Measurements from ENCODE around the gene MKX.

MKX gene

DNA sequence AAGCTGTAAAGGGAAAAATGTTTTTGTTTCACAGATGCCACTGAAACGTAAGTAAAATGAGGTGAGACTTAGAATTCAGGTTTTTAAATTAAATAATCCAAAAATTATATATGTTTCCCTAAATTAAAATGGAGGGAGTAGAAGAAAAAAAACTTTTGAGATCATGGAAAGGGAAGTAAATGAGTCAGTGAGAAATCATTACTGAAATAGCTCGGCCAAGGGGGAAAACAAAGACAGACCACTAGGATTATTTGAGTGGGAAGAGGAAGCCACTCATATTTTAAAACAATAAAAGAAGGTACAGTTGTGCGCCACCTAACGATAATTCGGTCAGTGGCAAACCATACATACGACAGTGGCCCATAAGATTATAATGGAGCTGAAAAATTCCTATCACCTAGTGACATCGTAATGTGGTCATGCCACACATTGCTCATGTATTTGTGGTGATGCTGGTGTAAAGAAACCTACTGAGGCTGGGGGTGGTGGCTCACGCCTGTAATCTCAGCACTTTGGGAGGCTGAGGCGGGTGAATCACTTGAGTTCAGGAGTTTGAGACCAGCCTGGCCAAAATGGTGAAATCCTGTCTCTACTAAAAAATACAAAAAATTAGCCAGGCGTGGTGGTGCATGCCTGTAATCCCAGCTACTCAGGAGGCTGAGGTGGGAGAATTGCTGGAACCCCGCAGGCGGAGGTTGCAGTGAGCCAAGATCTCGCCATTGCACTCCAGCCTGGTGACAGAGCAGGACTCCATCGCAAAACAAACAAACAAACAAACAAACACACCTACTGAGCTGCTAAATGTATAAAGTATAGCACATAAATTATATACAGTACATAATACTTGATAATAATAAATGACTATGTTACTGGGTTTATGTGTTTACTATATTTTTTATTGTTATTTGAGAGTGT is 64.7 kb downstream of the MKX start:
- Histone ChIP-seq H3K9ac (ENCODE audit: insufficient read length, low read depth) (no peak overlapping the region), H3K36me3 (ENCODE audit: insufficient read depth, insufficient read length, low read length) (no peaks in the 10 kb centered on the region), H3K4me1 (ENCODE audit: insufficient read depth, insufficient read length) (no peaks in the 10 kb centered on the region), H3K4me3 (ENCODE audit: insufficient read length, low read depth) (no peak overlapping the region), H3K27me3 (ENCODE audit: insufficient read depth, insufficient read length) (no peaks in the 10 kb centered on the region), H3K9me3 (ENCODE audit: insufficient read depth, low read length) (no peaks in the 10 kb centered on the region)
- no peak for DNase-seq (ENCODE audit: low read depth, low spot score)
- TF ChIP-seq YY1 (IDR thresholded peaks at IDR 0.05; ENCODE audit: insufficient read depth, insufficient read length) (no peak), SUZ12 (IDR thresholded peaks at IDR 0.05; ENCODE audit: extremely low read depth, insufficient read depth, insufficient read length) (no peak), ZNF274 (IDR thresholded peaks at IDR 0.05; ENCODE audit: low read depth, low read length) (no peak)

DNA sequence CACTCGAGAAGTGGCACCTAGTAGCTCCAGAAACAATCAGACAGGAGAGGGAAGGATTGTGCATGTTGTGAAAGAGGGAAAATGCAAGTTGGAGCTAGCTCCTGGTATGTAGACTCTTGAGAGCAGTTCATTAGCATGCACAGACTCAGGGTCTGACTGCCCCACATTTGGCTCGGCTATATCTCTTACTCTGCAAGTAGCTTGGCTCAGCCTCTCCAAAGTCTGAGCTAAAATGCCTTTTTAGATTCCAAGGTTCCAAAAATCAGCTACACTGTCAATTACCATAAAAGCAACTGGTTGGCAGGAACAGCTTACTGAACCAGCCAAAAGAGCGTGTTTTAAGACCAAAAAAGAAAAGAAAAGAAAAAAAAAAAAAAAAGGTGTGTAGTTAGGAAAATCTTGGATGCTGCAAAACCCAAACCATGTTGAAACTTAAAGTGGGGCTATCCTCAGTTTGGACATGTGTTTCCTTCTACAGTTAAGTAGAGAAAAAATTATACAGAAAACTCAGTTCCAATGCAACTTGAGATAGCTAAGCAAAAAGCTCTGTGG is 65.5 kb downstream of the MKX start:
- H3K36me3 ChIP-seq (ENCODE audit: insufficient read depth, insufficient read length, low read length), result no peaks in the 10 kb centered on the region
- TF ChIP-seq ZNF274 (IDR thresholded peaks at IDR 0.05; ENCODE audit: low read depth, low read length) (no peak), YY1 (IDR thresholded peaks at IDR 0.05; ENCODE audit: insufficient read depth, insufficient read length) (no peak), SUZ12 (IDR thresholded peaks at IDR 0.05; ENCODE audit: extremely low read depth, insufficient read depth, insufficient read length) (no peak)

DNA sequence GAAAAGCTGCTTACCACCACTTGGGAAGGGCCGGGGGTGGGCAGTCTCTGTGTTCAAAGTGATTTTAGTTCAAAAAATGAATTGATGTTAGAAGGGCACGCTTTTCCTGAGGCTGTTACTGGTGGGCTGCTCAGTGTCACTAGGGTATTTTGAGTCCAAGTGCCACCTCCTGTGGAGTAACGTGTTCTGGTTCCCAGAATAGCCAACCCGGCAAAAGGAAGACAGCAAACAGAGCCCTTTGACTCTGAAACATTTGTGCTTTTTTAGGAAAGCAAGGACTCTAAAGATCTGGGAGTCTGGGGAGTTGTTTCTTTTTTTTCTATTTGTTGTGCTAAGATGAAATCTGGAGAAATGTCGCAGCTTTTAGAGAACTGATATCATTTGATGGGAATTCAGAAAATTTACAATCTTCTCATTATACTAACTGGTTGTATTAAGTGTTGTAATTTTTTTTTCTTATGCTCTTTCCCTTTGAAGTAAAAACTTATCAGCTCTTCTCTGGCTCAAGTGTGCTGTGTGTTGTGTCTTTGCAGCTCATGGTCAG is 66.2 kb downstream of the MKX start:
- Histone ChIP-seq H3K9ac (ENCODE audit: insufficient read length, low read depth) (no peak overlapping the region), H3K9me3 (ENCODE audit: insufficient read depth, low read length) (no peaks in the 10 kb centered on the region), H3K4me1 (ENCODE audit: insufficient read depth, insufficient read length) (no peaks in the 10 kb centered on the region), H3K4me3 (ENCODE audit: insufficient read length, low read depth) (no peak overlapping the region), H3K36me3 (ENCODE audit: insufficient read depth, insufficient read length, low read length) (no peaks in the 10 kb centered on the region), H3K27me3 (ENCODE audit: insufficient read depth, insufficient read length) (no peaks in the 10 kb centered on the region)
- DNase-seq (ENCODE audit: low read depth, low spot score), result no peak
- no peak for TF ChIP-seq ZNF274 (IDR thresholded peaks at IDR 0.05; ENCODE audit: low read depth, low read length)
- TF ChIP-seq SUZ12 (IDR thresholded peaks at IDR 0.05; ENCODE audit: extremely low read depth, insufficient read depth, insufficient read length), result no peak
- TF ChIP-seq YY1 (IDR thresholded peaks at IDR 0.05; ENCODE audit: insufficient read depth, insufficient read length), result no peak

More for the DNA sequence above, 65.5 kb downstream of the MKX start:
- Histone ChIP-seq H3K4me3 (ENCODE audit: insufficient read length, low read depth) (no peak overlapping the region), H3K9ac (ENCODE audit: insufficient read length, low read depth) (no peak overlapping the region), H3K27me3 (ENCODE audit: insufficient read depth, insufficient read length) (no peaks in the 10 kb centered on the region), H3K4me1 (ENCODE audit: insufficient read depth, insufficient read length) (no peaks in the 10 kb centered on the region), H3K9me3 (ENCODE audit: insufficient read depth, low read length) (no peaks in the 10 kb centered on the region)
- DNase-seq (ENCODE audit: low read depth, low spot score), result peak; percentile 25

DNA sequence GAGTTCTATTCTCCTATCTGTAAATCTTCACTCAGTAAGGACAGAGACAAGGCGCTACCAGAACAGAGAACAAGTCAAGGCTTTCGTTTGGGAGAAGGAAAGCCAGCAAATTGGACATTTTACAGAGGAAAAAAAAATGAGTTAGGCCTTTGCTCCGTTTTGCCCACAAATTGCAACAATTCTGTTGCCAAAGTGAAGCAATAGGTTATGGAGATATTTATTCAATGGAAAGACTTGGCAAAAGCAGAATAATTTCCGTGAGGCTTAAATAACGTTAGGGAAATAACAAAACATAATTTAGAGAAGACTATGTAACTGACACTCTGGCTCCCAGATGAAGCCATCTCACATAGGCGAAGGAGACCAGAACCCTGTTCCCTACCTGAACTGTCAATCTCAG is 67.5 kb downstream of the MKX start:
- DNase-seq (ENCODE audit: low read depth, low spot score), result no peak
- TF ChIP-seq YY1 (IDR thresholded peaks at IDR 0.05; ENCODE audit: insufficient read depth, insufficient read length) (no peak), SUZ12 (IDR thresholded peaks at IDR 0.05; ENCODE audit: extremely low read depth, insufficient read depth, insufficient read length) (no peak)
- H3K9ac ChIP-seq (ENCODE audit: insufficient read length, low read depth), result no peak overlapping the region
- H3K4me3 ChIP-seq (ENCODE audit: insufficient read length, low read depth), result no peak overlapping the region
- H3K4me1 ChIP-seq (ENCODE audit: insufficient read depth, insufficient read length), result no peaks in the 10 kb centered on the region
- H3K27me3 ChIP-seq (ENCODE audit: insufficient read depth, insufficient read length), result no peaks in the 10 kb centered on the region
- no peaks in the 10 kb centered on the region for H3K9me3 ChIP-seq (ENCODE audit: insufficient read depth, low read length)
- H3K36me3 ChIP-seq (ENCODE audit: insufficient read depth, insufficient read length, low read length), result no peaks in the 10 kb centered on the region

DNA sequence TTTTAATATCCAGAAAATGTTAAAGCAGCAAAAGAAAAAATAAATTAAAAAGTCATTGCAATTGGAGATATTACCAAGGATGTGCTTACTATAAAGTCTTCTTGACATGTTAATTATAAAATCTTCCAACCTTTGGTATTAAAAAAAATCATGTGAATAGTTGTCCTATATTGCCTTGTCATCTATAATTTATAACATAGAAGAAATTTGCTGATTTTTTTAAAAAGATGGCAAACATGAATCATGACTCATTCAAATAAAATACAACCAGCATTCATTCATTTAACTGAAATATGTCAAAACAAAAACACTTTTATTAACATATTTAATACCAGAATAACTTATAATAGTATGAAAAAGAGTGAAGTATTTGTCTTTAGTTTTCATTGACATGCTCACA is 72.6 kb downstream of the MKX start:
- H3K36me3 ChIP-seq (ENCODE audit: insufficient read depth, insufficient read length, low read length), result no peaks in the 10 kb centered on the region
- TF ChIP-seq SUZ12 (IDR thresholded peaks at IDR 0.05; ENCODE audit: extremely low read depth, insufficient read depth, insufficient read length) (no peak), ZNF274 (IDR thresholded peaks at IDR 0.05; ENCODE audit: low read depth, low read length) (no peak), YY1 (IDR thresholded peaks at IDR 0.05; ENCODE audit: insufficient read depth, insufficient read length) (no peak)
- H3K27me3 ChIP-seq (ENCODE audit: insufficient read depth, insufficient read length), result no peaks in the 10 kb centered on the region
- H3K9me3 ChIP-seq (ENCODE audit: insufficient read depth, low read length), result no peaks in the 10 kb centered on the region
- no peak for DNase-seq (ENCODE audit: low read depth, low spot score)
- H3K4me3 ChIP-seq (ENCODE audit: insufficient read length, low read depth), result no peak overlapping the region
- H3K9ac ChIP-seq (ENCODE audit: insufficient read length, low read depth), result no peak overlapping the region
- no peaks in the 10 kb centered on the region for H3K4me1 ChIP-seq (ENCODE audit: insufficient read depth, insufficient read length)

DNA sequence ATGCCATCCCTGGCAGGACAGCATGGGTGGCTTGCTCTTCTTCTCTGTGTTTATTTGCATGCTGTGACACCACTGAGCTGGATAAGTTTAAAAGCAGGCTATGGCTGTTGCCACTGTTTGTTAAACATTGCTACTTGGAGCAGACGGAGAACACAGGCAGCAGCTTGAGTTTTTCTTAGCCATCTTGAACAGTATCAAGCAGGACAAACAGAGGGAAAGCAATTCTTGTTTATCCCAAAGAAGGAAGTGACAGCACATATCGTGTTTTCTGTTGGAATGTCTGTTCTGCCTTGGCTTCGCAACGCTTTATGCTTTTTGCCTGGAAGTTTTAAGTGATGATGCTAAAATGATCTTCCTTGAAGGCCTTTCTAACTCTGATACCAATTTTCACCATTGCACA is 73.8 kb downstream of the MKX start:
- H3K4me3 ChIP-seq (ENCODE audit: insufficient read length, low read depth), result no peak overlapping the region
- no peak overlapping the region for H3K9ac ChIP-seq (ENCODE audit: insufficient read length, low read depth)
- H3K4me1 ChIP-seq (ENCODE audit: insufficient read depth, insufficient read length), result no peaks in the 10 kb centered on the region
- no peaks in the 10 kb centered on the region for H3K27me3 ChIP-seq (ENCODE audit: insufficient read depth, insufficient read length)
- DNase-seq (ENCODE audit: low read depth, low spot score), result no peak
- no peaks in the 10 kb centered on the region for H3K36me3 ChIP-seq (ENCODE audit: insufficient read depth, insufficient read length, low read length)
- 0 out of 2 replicates have a peak, but pooled peaks cover under 1% of the 10 kb centered on the region for H3K9me3 ChIP-seq (ENCODE audit: insufficient read depth, low read length)
- no peak for TF ChIP-seq SUZ12 (IDR thresholded peaks at IDR 0.05; ENCODE audit: extremely low read depth, insufficient read depth, insufficient read length)
- TF ChIP-seq ZNF274 (IDR thresholded peaks at IDR 0.05; ENCODE audit: low read depth, low read length), result no peak
- no peak for TF ChIP-seq YY1 (IDR thresholded peaks at IDR 0.05; ENCODE audit: insufficient read depth, insufficient read length)

DNA sequence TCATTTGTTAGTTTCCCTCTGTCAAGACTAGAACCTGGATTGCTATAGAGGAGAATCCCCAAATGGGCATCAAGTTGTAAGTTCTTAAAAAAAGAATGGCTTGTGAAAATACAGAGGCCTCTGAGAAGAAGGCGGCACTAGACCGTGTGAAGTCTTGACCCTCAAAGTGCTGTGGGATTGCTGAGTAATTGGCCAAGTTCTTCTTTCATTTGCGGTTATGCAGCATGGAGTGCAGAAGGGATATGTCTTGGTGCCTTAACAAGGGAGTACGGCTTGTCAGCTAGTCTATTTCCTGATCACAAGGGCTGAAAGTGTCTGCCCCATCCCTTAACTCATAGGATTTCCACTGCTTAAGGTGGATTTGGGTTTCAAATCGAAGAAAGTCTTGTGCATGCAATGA is 81.2 kb downstream of the MKX start:
- no peak overlapping the region for H3K4me3 ChIP-seq (ENCODE audit: insufficient read length, low read depth)
- peaks cover 7% of the 10 kb centered on the region; the same call in 1 of the 2 replicates for H3K9me3 ChIP-seq (ENCODE audit: insufficient read depth, low read length)
- no peak overlapping the region for H3K9ac ChIP-seq (ENCODE audit: insufficient read length, low read depth)
- no peaks in the 10 kb centered on the region for H3K27me3 ChIP-seq (ENCODE audit: insufficient read depth, insufficient read length)
- no peak for DNase-seq (ENCODE audit: low read depth, low spot score)
- no peaks in the 10 kb centered on the region for H3K4me1 ChIP-seq (ENCODE audit: insufficient read depth, insufficient read length)
- TF ChIP-seq ZNF274 (IDR thresholded peaks at IDR 0.05; ENCODE audit: low read depth, low read length) (no peak), SUZ12 (IDR thresholded peaks at IDR 0.05; ENCODE audit: extremely low read depth, insufficient read depth, insufficient read length) (no peak), YY1 (IDR thresholded peaks at IDR 0.05; ENCODE audit: insufficient read depth, insufficient read length) (no peak)
- no peaks in the 10 kb centered on the region for H3K36me3 ChIP-seq (ENCODE audit: insufficient read depth, insufficient read length, low read length)

Data from NT2/D1 (cell line).